Loucy (cell line): ENCODE data around the gene PRIMPOL.

Experiments
- H2AFZ ChIP-seq: fragments of 200-600 bp; sonication (generic); 2 replicates; pipeline ENCODE4 v1.6.0; 2016; ENCODE audit warnings: antibody characterized with exemption, mild to moderate bottlenecking, low read length, moderate library complexity
- H3F3A ChIP-seq: fragments of 200-600 bp; 2 replicates; pipeline ENCODE4 v1.6.0; 2016; ENCODE audit warnings: antibody characterized with exemption, low read depth, mild to moderate bottlenecking
- H3K27me3 ChIP-seq: fragments of 200-600 bp; sonication (generic); 2 replicates; pipeline ENCODE4 v1.6.1; 2014; ENCODE audit warnings: low read length, mild to moderate bottlenecking; ENCODE audit not compliant: insufficient read depth, poor library complexity, severe bottlenecking
- H3K36me3 ChIP-seq: fragments of 200-600 bp; sonication (generic); 2 replicates; pipeline ENCODE4 v1.6.1; 2016; ENCODE audit warnings: low read length; ENCODE audit not compliant: insufficient read depth
- H3K4me1 ChIP-seq: fragments of 200-600 bp; sonication (generic); 2 replicates; pipeline ENCODE4 v1.5.1; 2014; ENCODE audit warnings: low read length, mild to moderate bottlenecking; ENCODE audit not compliant: insufficient read depth, poor library complexity, severe bottlenecking
- H3K4me2 ChIP-seq: fragments of 200-600 bp; sonication (generic); 2 replicates; pipeline ENCODE4 v1.6.0; 2014; ENCODE audit warnings: antibody characterized with exemption, low read length, low read depth, mild to moderate bottlenecking; ENCODE audit not compliant: poor library complexity, severe bottlenecking
- H3K4me3 ChIP-seq: fragments of 200-600 bp; sonication (generic); 2 replicates; pipeline ENCODE4 v1.5.1; 2014; ENCODE audit warnings: low read length, mild to moderate bottlenecking, mixed read lengths; ENCODE audit not compliant: poor library complexity, severe bottlenecking
- H3K79me2 ChIP-seq: fragments of 200-600 bp; sonication (generic); 2 replicates; pipeline ENCODE4 v1.6.1; 2014; ENCODE audit warnings: low read length; ENCODE audit not compliant: insufficient read depth
- H3K9ac ChIP-seq: fragments of 200-600 bp; sonication (generic); 2 replicates; pipeline ENCODE4 v1.6.0; 2014; ENCODE audit warnings: mild to moderate bottlenecking, low read depth, low read length, moderate library complexity; ENCODE audit not compliant: poor library complexity, severe bottlenecking
- H3K9me2 ChIP-seq: fragments of 200-600 bp; sonication (generic); replicated peaks from 2 replicates; pipeline ENCODE4 v1.6.1; 2016; ENCODE audit warnings: low read depth, low read length, mixed read lengths
- H3K9me3 ChIP-seq: fragments of 200-600 bp; sonication (generic); 2 replicates; pipeline ENCODE4 v1.6.1; 2014; ENCODE audit warnings: mild to moderate bottlenecking, antibody characterized with exemption, low read length, low read depth; ENCODE audit not compliant: insufficient read depth
- H4K20me1 ChIP-seq: fragments of 200-600 bp; sonication (generic); 2 replicates; pipeline ENCODE4 v1.6.0; 2014; ENCODE audit warnings: antibody characterized with exemption, low read length, mild to moderate bottlenecking; ENCODE audit not compliant: insufficient read depth, poor library complexity, severe bottlenecking
- CTCF ChIP-seq: fragments of 200-600 bp; sonication (generic); conservative IDR thresholded peaks from 2 replicates; pipeline ENCODE4 v1.5.1; 2014; ENCODE audit warnings: mild to moderate bottlenecking, antibody characterized with exemption, low read length
- EZH2phosphoT487 ChIP-seq: fragments of 200-600 bp; IDR thresholded peaks from 2 replicates; pipeline ENCODE4 v1.6.1; 2018; ENCODE audit warnings: antibody characterized with exemption, mild to moderate bottlenecking, moderate library complexity, borderline replicate concordance

Gene PRIMPOL

DNA sequence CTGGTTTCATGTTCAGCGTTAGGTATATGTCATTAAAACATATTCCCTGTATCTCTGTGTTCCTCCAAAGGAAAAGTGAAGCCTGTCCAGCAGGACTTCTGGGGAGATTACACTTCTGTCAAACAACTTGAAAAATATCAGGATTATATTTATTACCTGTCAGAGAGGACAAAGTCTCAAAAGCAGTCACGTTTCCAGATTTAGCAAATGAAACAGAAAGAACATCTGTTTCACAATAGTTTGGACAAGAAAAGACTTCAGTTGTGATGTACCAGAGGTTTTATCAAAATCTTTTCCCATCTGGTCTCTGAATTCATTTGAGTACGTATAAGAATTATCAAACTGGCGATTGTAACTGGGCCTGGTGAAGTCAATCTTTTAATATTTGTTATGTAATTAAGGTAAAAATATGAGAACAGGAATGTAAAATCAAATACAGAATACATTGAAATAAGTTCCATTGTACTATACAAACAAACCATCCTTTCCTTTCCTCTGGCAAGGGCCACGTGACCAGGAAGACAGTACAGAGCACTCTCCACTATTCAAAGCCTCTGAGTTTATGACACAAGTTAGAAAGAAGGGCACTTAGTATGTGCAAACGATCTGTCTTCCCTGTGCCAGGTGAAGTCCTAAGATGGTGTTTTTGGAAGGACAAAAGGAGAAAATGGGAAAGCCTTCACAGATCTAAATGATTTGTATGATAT, 3.5 kb upstream of the PRIMPOL start:
- Histone ChIP-seq H3K9me3 (no peaks in the 10 kb centered on the region), H4K20me1 (peaks cover 61% of the 10 kb centered on the region), H3K4me3 (peak overlapping the region; percentile 92), H3K36me3 (no peaks in the 10 kb centered on the region), H3K9ac (peak overlapping the region; percentile 96), H3K79me2 (peaks cover 94% of the 10 kb centered on the region), H2AFZ (no peak overlapping the region), H3K27me3 (no peaks in the 10 kb centered on the region), H3K9me2 (no peaks in the 10 kb centered on the region), H3F3A (0 out of 2 replicates have a peak, but pooled peaks cover 2% of the 10 kb centered on the region), H3K4me2 (peak overlapping the region; percentile 98), H3K4me1 (peaks cover 50% of the 10 kb centered on the region)
- TF ChIP-seq CTCF = no peak
- TF ChIP-seq EZH2phosphoT487 = no peak

- Histone ChIP-seq H3K9me2 (no peaks in the 10 kb centered on the region), H3K4me2 (peak overlapping the region; percentile 98), H3K4me3 (peak overlapping the region; percentile 92), H4K20me1 (peaks cover 53% of the 10 kb centered on the region), H3K9me3 (no peaks in the 10 kb centered on the region), H3K79me2 (peaks cover 80% of the 10 kb centered on the region), H2AFZ (no peak overlapping the region), H3K27me3 (no peaks in the 10 kb centered on the region), H3K36me3 (no peaks in the 10 kb centered on the region), H3F3A (0 out of 2 replicates have a peak, but pooled peaks cover 2% of the 10 kb centered on the region), H3K9ac (peak overlapping the region; percentile 96), H3K4me1 (peaks cover 49% of the 10 kb centered on the region)
- TF ChIP-seq CTCF (no peak), EZH2phosphoT487 (no peak)
Observed at GRCh38 chr4:184647266-184648053, 2.1 kb upstream of the PRIMPOL start.

- peak overlapping the region; percentile 98 for H3K4me2 ChIP-seq
- no peaks in the 10 kb centered on the region for H3K27me3 ChIP-seq
- peaks cover 49% of the 10 kb centered on the region for H3K4me1 ChIP-seq
- H3F3A ChIP-seq = 0 out of 2 replicates have a peak, but pooled peaks cover 2% of the 10 kb centered on the region
- peak overlapping the region; percentile 96 for H3K9ac ChIP-seq
- peak overlapping the region; percentile 92 for H3K4me3 ChIP-seq
- TF ChIP-seq CTCF = no peak
- TF ChIP-seq EZH2phosphoT487 = no peak
- 0 out of 2 replicates have a peak overlapping the region, but pooled peaks have one; percentile 35 for H2AFZ ChIP-seq
- H4K20me1 ChIP-seq = peaks cover 53% of the 10 kb centered on the region
- no peaks in the 10 kb centered on the region for H3K9me3 ChIP-seq
- H3K36me3 ChIP-seq = no peaks in the 10 kb centered on the region
- H3K79me2 ChIP-seq = peaks cover 74% of the 10 kb centered on the region
- no peaks in the 10 kb centered on the region for H3K9me2 ChIP-seq
Observed at GRCh38 chr4:184648054-184648312, 1.6 kb upstream of the PRIMPOL start.
